HG02885 (cell line): Measurements from ENCODE around the gene SIGLEC1.

Source experiments
- ATAC-seq: cut with Tn5 transposase; IDR thresholded peaks from one replicate; pipeline ENCODE4 v1.9.1; 2021; ENCODE audit warnings: mild to moderate bottlenecking; ENCODE audit not compliant: unreplicated experiment, poor library complexity

SIGLEC1 gene

GRCh38 chr20:3712279-3712873 lies at the start of gene SIGLEC1:
SIGLEC1 (minus strand) TSS chr20:3712600; CDS start chr20:3707128, 5,472 bp downstream.
- no peak for ATAC-seq

DNA sequence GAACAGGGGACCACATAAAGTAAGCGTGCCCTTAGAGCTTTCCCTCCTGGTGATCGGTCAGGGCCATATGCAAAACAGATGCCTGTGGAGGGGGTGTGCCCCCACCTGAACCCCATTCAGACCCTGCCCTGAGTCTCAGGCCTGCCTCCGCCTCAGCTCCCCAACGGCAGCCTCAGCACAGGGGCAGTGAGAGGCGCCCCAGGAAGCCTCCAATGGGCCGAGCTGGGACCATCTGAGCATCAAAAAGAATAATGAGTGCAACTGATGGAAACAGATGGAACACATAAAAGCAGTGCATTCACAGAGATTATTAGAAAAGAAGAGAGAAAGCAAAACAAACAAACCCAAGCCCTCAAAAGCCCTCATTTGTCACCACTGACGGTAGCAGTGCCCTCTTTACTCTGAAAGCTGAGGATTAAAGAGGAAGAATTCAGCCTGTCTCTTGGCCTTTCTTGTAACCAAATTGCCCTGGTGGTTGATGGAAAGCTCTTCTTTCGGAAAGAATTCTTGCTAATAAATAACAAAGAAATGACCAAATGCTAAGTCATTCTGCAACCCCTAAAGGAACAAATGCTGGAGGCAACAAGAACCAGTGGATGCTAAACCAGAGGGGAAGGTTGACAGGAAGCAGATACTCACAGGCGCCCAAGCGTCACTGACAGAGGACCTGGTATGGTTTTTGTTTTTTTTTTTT lies 48.4 kb upstream of the SIGLEC1 start:
- no peak for ATAC-seq

DNA sequence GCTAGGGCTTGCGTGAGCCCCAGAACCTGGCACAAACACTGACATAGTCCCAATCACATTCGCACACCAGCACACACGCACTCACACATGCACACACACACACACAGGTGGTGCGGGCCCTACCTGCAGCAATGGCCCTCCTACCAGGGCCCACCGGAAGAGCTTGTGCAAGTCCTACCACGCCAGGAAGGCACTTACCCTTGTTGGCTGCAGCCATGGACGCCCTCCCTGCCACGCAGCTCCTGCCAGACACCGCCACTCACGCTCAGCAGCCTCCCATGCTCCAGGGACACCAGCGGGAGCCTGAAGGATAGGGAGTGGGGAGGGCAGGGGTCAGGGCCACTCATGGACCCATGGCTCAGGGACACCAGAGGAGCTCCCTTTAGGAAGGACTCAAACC lies 47.5 kb upstream of the SIGLEC1 start:
- no peak for ATAC-seq

GRCh38 chr20:3759316-3759823 lies 47.0 kb upstream of the SIGLEC1 start:
- ATAC-seq, result no peak

DNA sequence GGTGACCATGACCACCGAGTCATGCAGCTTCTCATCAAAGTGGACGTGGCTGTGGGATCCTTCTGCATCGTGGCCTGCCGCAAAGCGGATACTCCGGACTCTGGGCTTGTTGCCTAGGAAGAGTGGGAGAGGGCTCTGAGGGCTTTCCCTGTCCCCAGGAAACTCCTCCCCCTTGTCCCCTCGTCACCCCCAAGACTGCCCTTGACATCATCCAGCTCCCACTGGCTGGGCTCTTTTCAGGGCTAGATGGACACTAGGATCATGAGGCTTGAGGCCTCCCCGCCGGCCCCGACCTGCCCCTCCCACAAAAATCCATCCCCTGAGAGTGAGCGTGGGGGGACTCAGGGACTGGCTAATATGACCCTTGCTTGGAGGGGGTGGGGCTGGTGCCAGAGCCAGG lies 46.2 kb upstream of the SIGLEC1 start:
- no peak for ATAC-seq

DNA sequence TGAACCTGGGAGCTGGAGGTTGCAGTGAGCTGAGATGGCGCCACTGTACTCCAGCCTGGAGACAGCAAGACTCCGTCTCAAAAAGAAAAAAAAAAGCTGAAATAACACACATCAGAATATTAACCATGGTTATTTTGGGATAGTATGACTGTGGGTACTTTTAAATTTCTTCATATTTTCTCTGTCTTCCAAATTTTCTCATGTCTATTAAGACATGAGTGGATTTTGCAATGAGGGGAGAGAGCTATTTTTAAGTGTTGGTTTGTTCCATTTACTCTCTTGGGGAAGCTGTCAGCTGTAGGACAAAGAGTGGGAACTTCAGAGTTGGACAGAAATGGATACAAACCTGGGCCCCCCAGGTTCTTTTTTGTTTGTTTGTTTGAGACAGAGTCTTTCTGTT lies 44.9 kb upstream of the SIGLEC1 start:
- ATAC-seq, result no peak

DNA sequence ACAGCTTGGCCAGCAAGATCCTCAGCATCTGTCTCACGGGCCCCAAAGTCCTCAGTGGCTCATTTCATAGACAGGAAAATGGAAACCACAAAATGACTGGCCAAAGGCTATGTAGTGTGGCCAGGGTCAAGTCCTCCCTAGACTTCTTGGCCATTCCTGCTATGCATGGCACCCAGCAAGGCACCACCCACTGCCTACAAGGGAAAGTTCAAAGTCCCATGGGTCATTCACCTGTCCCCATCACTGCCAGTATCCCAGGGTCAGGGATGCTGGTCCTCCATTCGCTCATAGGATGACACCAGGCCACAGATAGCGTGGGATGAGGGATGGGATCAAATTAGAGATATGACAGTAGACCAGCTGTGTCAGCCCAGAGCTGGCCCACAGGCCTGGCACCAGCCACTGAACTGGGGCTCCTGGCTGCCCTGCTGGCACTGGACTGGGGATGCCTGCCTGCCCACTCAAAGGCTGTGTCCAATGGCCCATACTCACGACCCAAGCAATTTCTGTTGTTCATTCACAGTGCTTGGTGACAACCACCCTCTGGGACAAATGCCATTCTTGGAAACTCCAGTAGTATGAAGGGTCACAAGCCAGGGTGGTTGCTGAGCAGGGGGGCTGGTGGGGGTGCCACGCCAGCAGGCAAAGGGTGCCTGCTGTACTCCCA lies 43.5 kb upstream of the SIGLEC1 start:
- no peak for ATAC-seq

- ATAC-seq, result no peak
These were observed 42.9 kb upstream of the SIGLEC1 start for GRCh38 chr20:3755269-3755668.

DNA sequence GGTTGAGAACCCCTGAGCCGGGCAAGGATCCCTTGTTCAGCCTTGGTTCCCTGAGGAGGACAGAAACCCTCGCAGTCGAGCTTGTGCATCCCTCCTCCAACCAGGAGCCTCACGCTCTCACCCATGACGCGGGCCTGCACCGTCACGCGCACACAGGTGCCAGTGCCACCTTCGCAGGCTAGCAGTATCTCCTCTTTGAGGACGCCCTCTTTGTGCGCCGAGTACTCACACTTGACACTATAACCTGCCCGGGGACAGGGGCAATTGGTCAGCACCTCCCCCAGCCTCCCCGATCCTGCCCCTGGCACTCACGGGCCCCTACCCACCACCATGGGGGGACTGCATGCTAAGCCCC lies 41.9 kb upstream of the SIGLEC1 start:
- ATAC-seq, result no peak

- no peak for ATAC-seq
These were observed 41.3 kb upstream of the SIGLEC1 start for GRCh38 chr20:3753501-3754275.

- ATAC-seq, result no peak
These were observed 40.7 kb upstream of the SIGLEC1 start for GRCh38 chr20:3753098-3753497.

GRCh38 chr20:3752386-3752759 lies 40.0 kb upstream of the SIGLEC1 start:
- ATAC-seq, result no peak

DNA sequence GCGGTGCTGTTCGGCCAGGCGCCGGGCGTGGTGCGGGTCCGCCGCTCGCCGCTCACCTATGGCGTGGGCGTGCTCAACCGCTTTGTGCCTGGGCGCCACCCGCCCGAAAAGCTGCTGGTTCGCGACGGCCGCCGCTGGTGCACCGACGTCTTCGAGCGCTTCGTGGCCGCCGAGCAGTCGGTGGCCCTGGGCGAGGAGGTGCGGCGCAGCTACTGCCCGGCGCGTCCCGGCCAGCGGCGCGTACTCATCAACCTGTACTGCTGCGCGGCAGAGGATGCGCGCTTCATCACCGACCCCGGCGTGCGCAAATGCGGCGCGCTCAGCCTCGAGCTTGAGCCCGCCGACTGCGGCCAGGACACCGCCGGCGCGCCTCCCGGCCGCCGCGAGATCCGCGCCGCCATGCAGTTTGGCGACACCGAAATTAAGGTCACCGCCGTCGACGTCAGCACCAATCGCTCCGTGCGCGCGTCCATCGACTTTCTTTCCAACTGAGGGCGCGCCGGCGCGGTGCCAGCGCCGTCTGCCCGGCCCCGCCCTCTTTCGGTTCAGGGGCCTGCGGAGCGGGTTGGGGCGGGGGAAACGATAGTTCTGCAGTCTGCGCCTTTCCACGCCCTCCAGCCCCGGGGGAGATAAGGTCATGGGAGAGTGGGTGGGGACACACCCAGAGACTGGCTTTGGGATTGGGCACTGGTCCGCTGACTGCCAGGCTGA lies 39.4 kb upstream of the SIGLEC1 start:
- no peak for ATAC-seq

DNA sequence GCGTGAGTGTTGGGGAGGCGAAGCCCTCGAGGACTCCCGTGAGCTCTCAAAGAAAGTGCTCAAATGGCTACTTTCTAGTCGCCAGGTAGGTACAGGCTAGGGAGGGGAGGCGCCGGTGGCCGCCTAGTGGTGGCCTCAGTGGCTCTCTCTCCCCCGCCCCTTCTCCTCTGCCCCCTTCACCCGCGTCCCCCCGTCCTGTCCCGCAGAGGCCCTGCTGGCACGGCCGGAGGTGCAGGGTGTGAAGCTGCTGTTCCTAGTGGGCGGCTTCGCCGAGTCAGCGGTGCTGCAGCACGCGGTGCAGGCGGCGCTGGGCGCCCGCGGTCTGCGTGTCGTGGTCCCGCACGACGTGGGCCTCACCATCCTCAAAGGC lies 38.9 kb upstream of the SIGLEC1 start:
- ATAC-seq, result no peak

DNA sequence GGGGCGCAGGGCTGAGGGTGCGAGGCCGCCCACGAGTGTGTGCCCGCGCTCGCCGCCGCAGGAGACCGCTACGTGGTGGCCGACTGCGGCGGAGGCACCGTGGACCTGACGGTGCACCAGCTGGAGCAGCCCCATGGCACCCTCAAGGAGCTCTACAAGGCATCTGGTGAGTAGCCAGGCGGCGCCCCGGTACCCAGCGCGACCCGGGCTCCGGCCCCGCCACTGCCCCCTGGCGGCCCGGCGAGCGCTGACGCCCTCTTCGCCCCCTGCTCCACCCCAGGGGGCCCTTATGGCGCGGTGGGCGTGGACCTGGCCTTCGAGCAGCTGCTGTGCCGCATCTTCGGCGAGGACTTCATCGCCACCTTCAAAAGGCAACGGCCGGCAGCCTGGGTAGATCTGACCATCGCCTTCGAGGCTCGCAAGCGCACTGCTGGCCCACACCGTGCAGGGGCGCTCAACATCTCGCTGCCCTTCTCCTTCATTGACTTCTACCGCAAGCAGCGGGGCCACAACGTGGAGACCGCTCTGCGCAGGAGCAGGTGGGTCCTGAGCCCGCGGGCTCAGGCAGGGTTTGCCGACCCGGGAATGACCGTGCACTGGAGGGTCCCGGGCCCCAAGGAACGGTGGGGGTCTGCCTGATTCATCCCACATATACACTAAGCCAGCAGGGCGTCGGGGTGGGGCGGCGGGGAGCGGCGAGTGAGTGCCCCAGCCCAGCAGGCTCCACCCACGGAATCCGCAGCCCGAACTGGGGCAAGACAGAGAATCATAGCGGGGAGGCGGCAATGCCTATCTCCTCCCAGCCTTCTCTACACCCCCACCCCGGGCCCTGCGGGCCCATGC lies 37.5 kb upstream of the SIGLEC1 start:
- no peak for ATAC-seq

GRCh38 chr20:3749087-3749688 lies 36.8 kb upstream of the SIGLEC1 start:
- ATAC-seq, result no peak

DNA sequence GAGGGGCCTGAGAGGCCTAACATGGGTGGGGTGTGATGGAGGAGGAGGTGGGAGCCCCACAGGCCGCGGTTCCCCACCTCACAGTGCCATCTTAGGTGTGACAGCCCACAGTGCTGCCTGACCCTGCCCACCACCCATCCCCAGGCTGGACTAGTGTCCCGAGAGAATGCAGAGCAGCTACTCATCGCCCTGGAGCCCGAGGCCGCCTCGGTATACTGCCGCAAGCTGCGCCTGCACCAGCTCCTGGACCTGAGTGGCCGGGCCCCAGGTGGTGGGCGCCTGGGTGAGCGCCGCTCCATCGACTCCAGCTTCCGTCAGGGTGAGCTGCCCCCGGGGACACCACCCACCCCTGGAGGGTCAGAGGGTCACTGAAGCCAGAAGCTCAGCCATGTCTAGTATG lies 35.7 kb upstream of the SIGLEC1 start:
- ATAC-seq, result no peak

GRCh38 chr20:3747471-3747870 lies 35.1 kb upstream of the SIGLEC1 start:
- no peak for ATAC-seq

GRCh38 chr20:3745686-3746173 lies 33.3 kb upstream of the SIGLEC1 start:
- no peak for ATAC-seq
